C4-2B (cell line): ENCODE results near the gene PURA.

Source experiments
- CTCF ChIP-seq: fragments of 450-650 bp; conservative IDR thresholded peaks from 2 replicates; pipeline ENCODE4 v1.5.1; 2017; ENCODE audit warnings: mild to moderate bottlenecking
- ZFX ChIP-seq: fragments of 450-650 bp; IDR thresholded peaks from 2 replicates; pipeline ENCODE4 v1.6.1; 2017

- no peak for TF ChIP-seq CTCF
- TF ChIP-seq ZFX: no peak
Measured at GRCh38 chr5:140165923-140166270, 52.0 kb downstream of the PURA start.
